Activated CD4-positive, alpha-beta memory T cell treated with anti-CD3 and anti-CD28 coated beads, Interleukin-2, amount 10 ng/mL, durations not matched to agents 7 days and 5 days (primary cell): ENCODE results near the gene LRRTM4. TPM values are rescaled to one million over a fixed set of nuclear protein-coding genes. Genes with fewer than 3 reads are reported as not detected.
"Not testable (repeated sequence)": the region's sequence is repeated elsewhere in the genome, so short reads cannot be mapped to it uniquely, and the experiment has no call there.

Source experiments
- CTCF ChIA-PET: fragments of 350-600 bp; sonication (Branson Sonifier 250); formaldehyde crosslinking; loops from one replicate; lab custom pipeline; 2021; ENCODE audit warnings: antibody characterized with exemption, inconsistent platforms; lab: Charles Lee
- POLR2A ChIA-PET: fragments of 350-600 bp; sonication (Branson Sonifier 250); formaldehyde crosslinking; loops from one replicate; lab custom pipeline; 2021; ENCODE audit warnings: antibody characterized with exemption; lab: Charles Lee
- DNase-seq: peaks from one replicate; pipeline ENCODE4 v3.0.0-alpha.2; 2020
- H3K27ac Mint-ChIP-seq: one replicate; pipeline ENCODE4 v1.8.0; 2021; ENCODE audit warnings: mild to moderate bottlenecking, mixed read lengths
- H3K27me3 Mint-ChIP-seq: one replicate; pipeline ENCODE4 v1.8.0; 2021; ENCODE audit warnings: mixed read lengths
- H3K36me3 Mint-ChIP-seq: one replicate; pipeline ENCODE4 v1.8.0; 2021; ENCODE audit warnings: low read depth, mixed read lengths
- H3K4me1 Mint-ChIP-seq: one replicate; pipeline ENCODE4 v1.8.0; 2021; ENCODE audit warnings: mixed read lengths
- H3K4me3 Mint-ChIP-seq: one replicate; pipeline ENCODE4 v1.8.0; 2021; ENCODE audit warnings: mild to moderate bottlenecking, mixed read lengths
- H3K9me3 Mint-ChIP-seq: one replicate; pipeline ENCODE4 v1.8.0; 2021; ENCODE audit warnings: mixed read lengths
- total RNA-seq, 2 experiments: library from RNA; stranded (reverse); gene quantifications; one replicate each; pipeline ENCODE4 v1.2.3, GENCODE V29; 2021

The LRRTM4 gene
- total RNA-seq, 2 experiments from 2014 or later, result not detected

DNA sequence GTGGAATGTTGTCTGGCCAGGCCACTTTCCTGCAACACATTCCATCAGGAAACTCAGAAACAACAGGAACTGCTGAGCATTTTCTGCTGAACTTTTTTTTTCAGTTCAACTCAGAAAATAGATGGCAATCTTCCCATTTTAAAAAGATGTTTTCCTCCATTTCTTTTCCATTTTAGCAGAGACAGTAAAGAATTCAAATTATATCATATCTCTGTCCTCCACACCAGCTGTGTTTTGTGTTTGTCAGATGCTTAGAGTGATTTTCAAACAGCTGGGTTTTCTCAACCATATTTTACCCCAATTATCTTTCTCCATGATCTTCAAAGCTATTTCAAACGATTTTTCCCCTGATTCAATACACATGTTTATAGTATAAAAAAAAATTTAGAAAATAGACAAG lies 713.4 kb downstream of the LRRTM4 start:
- Mint-ChIP-seq H3K9me3 (peaks cover 9% of the 10 kb centered on the region), H3K27me3 (no peaks in the 10 kb centered on the region), H3K4me3 (no peak overlapping the region), H3K27ac (no peak overlapping the region), H3K4me1 (no peaks in the 10 kb centered on the region), H3K36me3 (no peaks in the 10 kb centered on the region)
- ChIA-PET POLR2A (no interaction called here), CTCF (no interaction called here)
- DNase-seq, result no peak

DNA sequence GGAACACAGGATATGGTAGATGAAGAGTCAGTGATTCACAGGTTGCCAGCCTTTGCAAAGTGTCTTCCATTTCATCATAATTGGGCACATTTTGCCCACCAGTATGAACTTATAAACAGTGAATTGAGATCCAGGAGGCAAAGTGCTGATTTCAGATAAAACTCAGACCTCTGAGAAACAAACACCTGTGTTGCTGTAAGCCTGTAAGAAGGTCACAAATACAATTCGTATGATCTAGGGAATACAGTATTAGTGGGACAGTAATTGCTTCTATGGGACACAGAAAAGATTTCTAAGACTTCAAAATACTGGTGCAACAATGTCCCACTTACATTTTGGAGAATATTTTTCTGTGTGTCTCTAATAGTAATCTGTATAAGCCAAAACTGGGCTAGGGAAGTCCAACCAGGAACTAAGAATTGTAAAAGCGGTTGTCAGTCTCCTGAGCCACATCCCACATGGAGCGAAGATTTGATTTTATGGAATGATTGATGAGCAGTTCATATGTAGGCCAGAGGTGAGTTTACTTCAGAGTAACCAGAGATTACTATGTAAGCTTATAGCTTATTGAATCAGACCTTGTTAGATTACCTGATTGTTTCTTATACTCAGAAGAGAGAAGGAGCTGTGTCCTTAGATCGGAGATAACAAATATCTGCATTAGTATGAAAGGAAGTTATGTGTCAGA lies 728.4 kb downstream of the LRRTM4 start:
- Mint-ChIP-seq H3K4me3 (no peak overlapping the region), H3K36me3 (no peaks in the 10 kb centered on the region), H3K4me1 (no peaks in the 10 kb centered on the region), H3K9me3 (peaks cover 10% of the 10 kb centered on the region), H3K27ac (no peak overlapping the region), H3K27me3 (no peaks in the 10 kb centered on the region)
- POLR2A ChIA-PET, result no interaction called here
- CTCF ChIA-PET, result no interaction called here
- no peak for DNase-seq

DNA sequence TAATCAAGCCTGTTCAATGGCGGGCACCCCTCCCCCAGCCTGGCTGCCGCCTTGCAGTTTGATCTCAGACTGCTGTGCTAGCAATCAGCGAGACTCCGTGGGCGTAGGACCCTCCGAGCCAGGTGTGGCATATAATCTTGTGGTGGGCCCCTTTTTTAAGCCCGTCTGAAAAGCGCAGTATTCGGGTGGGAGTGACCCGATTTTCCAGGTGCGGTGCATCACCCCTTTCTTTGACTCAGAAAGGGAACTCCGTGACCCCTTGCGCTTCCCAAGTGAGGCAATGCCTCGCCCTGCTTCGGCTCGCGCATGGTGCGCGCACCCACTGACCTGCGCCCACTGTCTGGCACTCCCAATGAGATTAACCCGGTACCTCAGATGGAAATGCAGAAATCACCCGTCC lies 740.9 kb downstream of the LRRTM4 start:
- H3K27ac Mint-ChIP-seq, H3K36me3 Mint-ChIP-seq, H3K27me3 Mint-ChIP-seq, H3K4me3 Mint-ChIP-seq, H3K9me3 Mint-ChIP-seq, DNase-seq, H3K4me1 Mint-ChIP-seq, CTCF ChIA-PET, POLR2A ChIA-PET: not testable (repeated sequence)

DNA sequence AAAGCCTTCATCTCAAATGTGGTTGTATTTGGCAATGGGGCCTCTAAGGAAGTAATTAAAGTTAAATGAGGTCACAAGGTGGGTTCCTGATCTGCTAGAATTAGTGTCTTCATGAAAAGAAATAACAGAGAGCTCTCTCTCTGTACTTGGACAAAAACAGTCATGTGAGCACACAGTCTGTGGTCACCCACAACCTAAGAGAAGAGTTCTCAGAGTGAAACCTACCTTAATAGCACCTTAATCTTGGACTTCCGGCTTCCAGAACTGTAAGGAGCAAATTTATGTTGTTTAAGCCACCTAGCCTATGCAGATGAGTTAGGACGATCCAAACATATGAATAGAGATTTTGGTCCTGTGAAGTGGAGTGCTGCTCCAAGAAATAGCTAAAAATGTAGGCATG lies 758.9 kb downstream of the LRRTM4 start:
- Mint-ChIP-seq H3K27ac (no peak overlapping the region), H3K27me3 (no peaks in the 10 kb centered on the region), H3K4me3 (no peak overlapping the region), H3K36me3 (no peaks in the 10 kb centered on the region), H3K9me3 (peaks cover 12% of the 10 kb centered on the region), H3K4me1 (no peaks in the 10 kb centered on the region)
- no peak for DNase-seq
- ChIA-PET POLR2A (no interaction called here), CTCF (no interaction called here)

DNA sequence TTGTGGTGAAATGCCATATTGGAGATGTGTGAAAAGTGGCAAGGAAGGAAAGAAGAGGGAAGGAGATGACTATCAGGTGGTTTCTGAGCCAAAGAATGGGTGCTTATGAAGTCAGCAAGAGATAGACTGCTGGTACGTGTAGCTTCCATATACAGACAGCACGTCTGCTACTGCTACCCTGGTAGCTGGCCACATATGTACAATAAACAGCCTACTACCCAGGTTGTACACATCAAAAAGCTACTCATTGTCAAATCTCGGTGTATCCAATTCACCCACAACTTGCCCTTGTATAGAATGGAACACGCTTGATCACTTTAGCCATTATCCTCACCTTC lies 761.8 kb downstream of the LRRTM4 start:
- H3K36me3 Mint-ChIP-seq, result no peaks in the 10 kb centered on the region
- no peak for DNase-seq
- H3K27ac Mint-ChIP-seq, result no peak overlapping the region
- no peak overlapping the region for H3K4me3 Mint-ChIP-seq
- ChIA-PET CTCF (no interaction called here), POLR2A (no interaction called here)
- no peaks in the 10 kb centered on the region for H3K27me3 Mint-ChIP-seq
- H3K9me3 Mint-ChIP-seq, result peaks cover 8% of the 10 kb centered on the region
- no peaks in the 10 kb centered on the region for H3K4me1 Mint-ChIP-seq

DNA sequence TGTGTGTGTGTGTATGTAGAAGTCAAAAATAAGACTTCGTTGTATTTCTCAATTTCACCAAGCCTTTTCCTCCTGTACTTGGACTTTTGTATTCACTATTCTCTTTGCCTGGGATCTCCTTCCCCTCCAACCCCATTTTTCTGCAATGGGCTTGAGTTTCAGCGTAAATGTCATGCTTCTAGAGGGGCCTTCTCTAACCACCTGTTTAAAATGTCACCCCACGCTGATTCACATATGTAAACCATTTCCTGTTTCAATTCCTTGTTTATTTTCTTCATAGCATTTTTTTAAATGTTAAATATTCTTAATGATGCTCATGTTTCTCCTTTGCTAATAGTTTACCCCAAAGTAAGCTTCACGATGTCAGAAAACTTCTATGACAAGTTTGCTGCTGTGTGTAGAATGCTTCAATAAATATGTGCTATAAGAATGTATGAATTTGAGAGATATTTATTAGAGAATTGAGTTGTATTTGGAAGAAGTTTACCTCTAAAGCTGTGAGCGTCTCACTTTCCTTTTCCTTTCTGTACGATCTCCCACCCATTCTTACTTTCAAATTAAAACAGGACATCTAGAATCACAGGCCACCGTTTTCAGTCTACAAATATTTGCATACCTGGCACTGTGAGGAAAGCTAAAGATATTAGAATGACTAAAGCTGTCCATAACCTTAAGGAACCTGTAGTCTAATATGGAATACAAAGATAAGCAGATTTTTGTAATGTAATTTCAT lies 762.4 kb downstream of the LRRTM4 start:
- Mint-ChIP-seq H3K4me3 (no peak overlapping the region), H3K27ac (no peak overlapping the region), H3K9me3 (peaks cover 8% of the 10 kb centered on the region), H3K36me3 (no peaks in the 10 kb centered on the region), H3K27me3 (no peaks in the 10 kb centered on the region), H3K4me1 (no peaks in the 10 kb centered on the region)
- POLR2A ChIA-PET, result no interaction called here
- CTCF ChIA-PET, result no interaction called here
- no peak for DNase-seq

GRCh38 chr2:76752506-76752905 lies 769.7 kb downstream of the LRRTM4 start:
- Mint-ChIP-seq H3K36me3 (no peaks in the 10 kb centered on the region), H3K4me3 (no peak overlapping the region), H3K27me3 (no peaks in the 10 kb centered on the region), H3K9me3 (peaks cover 4% of the 10 kb centered on the region), H3K27ac (no peak overlapping the region), H3K4me1 (no peaks in the 10 kb centered on the region)
- DNase-seq, result no peak
- ChIA-PET CTCF (no interaction called here), POLR2A (no interaction called here)

DNA sequence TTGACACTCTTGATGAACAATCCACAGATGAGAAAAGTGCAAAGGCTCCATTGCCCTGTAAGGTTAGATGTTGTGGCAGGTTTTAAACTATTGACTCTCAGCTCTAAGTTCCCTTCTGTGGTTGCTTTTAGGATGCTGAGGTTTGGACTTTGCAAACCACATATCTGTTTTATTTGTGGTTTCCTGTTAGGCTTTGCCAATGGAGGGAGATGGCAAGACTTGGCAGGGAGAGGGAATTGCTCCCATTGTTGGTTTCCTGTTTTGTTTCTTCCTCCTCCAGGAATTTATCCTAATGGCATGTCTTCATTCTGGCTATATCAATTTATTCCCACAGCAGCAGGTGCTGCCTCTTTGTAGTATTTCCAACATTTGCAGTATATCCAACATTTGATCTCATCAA lies 772.3 kb downstream of the LRRTM4 start:
- no peaks in the 10 kb centered on the region for H3K4me1 Mint-ChIP-seq
- no peaks in the 10 kb centered on the region for H3K27me3 Mint-ChIP-seq
- H3K36me3 Mint-ChIP-seq, result no peaks in the 10 kb centered on the region
- ChIA-PET POLR2A (no interaction called here), CTCF (no interaction called here)
- H3K9me3 Mint-ChIP-seq, result peaks cover 5% of the 10 kb centered on the region
- H3K27ac Mint-ChIP-seq, result no peak overlapping the region
- DNase-seq, result no peak
- H3K4me3 Mint-ChIP-seq, result no peak overlapping the region

- Mint-ChIP-seq H3K27me3 (no peaks in the 10 kb centered on the region), H3K27ac (no peak overlapping the region), H3K9me3 (peaks cover 2% of the 10 kb centered on the region), H3K36me3 (no peaks in the 10 kb centered on the region), H3K4me1 (no peaks in the 10 kb centered on the region), H3K4me3 (no peak overlapping the region)
- ChIA-PET POLR2A (no interaction called here), CTCF (no interaction called here)
- no peak for DNase-seq
These were observed 773.4 kb downstream of the LRRTM4 start for GRCh38 chr2:76748581-76749296.

GRCh38 chr2:76745605-76746004 lies 776.6 kb downstream of the LRRTM4 start:
- peaks cover 7% of the 10 kb centered on the region for H3K9me3 Mint-ChIP-seq
- no peak for DNase-seq
- H3K4me3 Mint-ChIP-seq, result no peak overlapping the region
- H3K4me1 Mint-ChIP-seq, result no peaks in the 10 kb centered on the region
- H3K36me3 Mint-ChIP-seq, result no peaks in the 10 kb centered on the region
- H3K27ac Mint-ChIP-seq, result no peak overlapping the region
- H3K27me3 Mint-ChIP-seq, result no peaks in the 10 kb centered on the region
- ChIA-PET CTCF (no interaction called here), POLR2A (no interaction called here)

DNA sequence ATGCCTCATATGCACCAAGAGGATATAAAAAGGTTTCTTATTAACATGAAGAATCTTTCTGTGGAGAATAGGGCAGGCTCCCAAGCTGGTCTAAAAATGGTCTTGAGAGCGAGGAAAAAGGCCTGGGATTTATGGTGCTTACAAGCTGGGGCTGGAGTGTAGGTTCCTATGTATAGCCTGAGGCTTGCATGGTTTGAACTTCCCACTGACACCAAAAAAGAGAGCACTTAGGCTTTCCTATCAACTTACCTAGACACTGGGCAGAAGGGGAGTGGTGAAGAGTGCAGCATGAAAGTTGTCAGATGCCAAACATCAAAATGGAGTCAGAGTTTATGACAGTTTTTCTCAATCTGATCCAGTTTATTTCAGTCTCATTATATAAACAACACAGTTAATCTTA lies 784.6 kb downstream of the LRRTM4 start:
- Mint-ChIP-seq H3K9me3 (peaks cover 8% of the 10 kb centered on the region), H3K27me3 (no peaks in the 10 kb centered on the region), H3K36me3 (no peaks in the 10 kb centered on the region), H3K27ac (no peak overlapping the region), H3K4me1 (no peaks in the 10 kb centered on the region), H3K4me3 (no peak overlapping the region)
- ChIA-PET CTCF (no interaction called here), POLR2A (no interaction called here)
- no peak for DNase-seq

DNA sequence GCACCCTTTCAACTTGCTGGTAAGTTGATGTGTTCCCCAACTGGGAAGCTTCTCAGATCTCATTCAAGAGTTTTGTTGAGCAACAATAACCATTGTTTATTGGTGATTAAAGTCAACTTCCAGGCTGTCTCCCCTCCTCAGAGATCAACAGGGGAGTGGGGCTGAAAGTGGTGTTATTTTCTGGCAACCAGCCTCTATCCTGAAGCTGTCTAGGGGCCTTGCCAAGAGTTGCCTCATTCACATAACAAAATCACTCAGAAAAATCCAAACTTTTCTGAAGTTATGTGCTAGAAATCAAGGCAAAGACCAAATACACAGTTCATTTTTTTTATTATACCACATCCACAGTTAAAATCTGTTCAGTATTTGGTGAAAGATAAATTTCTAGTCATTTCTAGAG lies 788.4 kb downstream of the LRRTM4 start:
- Mint-ChIP-seq H3K27ac (no peak overlapping the region), H3K9me3 (peaks cover 15% of the 10 kb centered on the region), H3K4me3 (no peak overlapping the region), H3K4me1 (no peaks in the 10 kb centered on the region), H3K36me3 (no peaks in the 10 kb centered on the region), H3K27me3 (no peaks in the 10 kb centered on the region)
- DNase-seq, result no peak
- POLR2A ChIA-PET, result no interaction called here
- CTCF ChIA-PET, result no interaction called here

DNA sequence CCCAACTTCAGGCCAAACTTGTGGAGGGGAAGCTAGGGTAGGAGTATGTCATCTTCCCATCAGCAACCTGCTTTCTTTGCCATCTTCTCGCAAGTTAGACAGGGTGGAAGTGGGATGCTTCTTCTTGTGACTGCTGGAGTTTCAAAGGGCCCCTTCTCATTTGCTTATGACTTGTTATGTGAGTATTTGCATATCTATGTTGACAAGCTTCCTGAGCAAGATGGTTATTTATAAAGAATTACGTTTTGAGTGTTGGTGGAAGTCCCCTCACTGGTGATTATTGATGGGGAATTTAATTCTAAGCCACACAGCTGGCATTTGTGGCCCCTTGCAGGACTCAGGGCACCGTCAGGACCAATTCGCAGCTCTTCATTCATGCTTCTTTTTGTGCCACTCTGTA lies 791.0 kb downstream of the LRRTM4 start:
- H3K27me3 Mint-ChIP-seq, result no peaks in the 10 kb centered on the region
- H3K27ac Mint-ChIP-seq, result no peak overlapping the region
- ChIA-PET POLR2A (no interaction called here), CTCF (no interaction called here)
- peaks cover 16% of the 10 kb centered on the region for H3K9me3 Mint-ChIP-seq
- H3K4me1 Mint-ChIP-seq, result no peaks in the 10 kb centered on the region
- no peak for DNase-seq
- no peak overlapping the region for H3K4me3 Mint-ChIP-seq
- no peaks in the 10 kb centered on the region for H3K36me3 Mint-ChIP-seq

- Mint-ChIP-seq H3K4me1 (no peaks in the 10 kb centered on the region), H3K27me3 (no peaks in the 10 kb centered on the region), H3K9me3 (peaks cover 16% of the 10 kb centered on the region), H3K4me3 (no peak overlapping the region), H3K27ac (no peak overlapping the region), H3K36me3 (no peaks in the 10 kb centered on the region)
- no peak for DNase-seq
- POLR2A ChIA-PET, result no interaction called here
- CTCF ChIA-PET, result no interaction called here
These were observed 792.2 kb downstream of the LRRTM4 start for GRCh38 chr2:76730021-76730420.
